Activated T-cell treated with anti-CD3 and anti-CD28 coated beads for 1 hour (primary cell): ENCODE data around the gene L3MBTL1.

ENCODE experiments used
- DNase-seq: peaks from one replicate; pipeline ENCODE4 v3.0.0-alpha.2; 2020; ENCODE audit warnings: low read depth

L3MBTL1 gene

GRCh38 chr20:43506238-43506637, 1.3 kb upstream of the L3MBTL1 start:
- DNase-seq: no peak

DNA sequence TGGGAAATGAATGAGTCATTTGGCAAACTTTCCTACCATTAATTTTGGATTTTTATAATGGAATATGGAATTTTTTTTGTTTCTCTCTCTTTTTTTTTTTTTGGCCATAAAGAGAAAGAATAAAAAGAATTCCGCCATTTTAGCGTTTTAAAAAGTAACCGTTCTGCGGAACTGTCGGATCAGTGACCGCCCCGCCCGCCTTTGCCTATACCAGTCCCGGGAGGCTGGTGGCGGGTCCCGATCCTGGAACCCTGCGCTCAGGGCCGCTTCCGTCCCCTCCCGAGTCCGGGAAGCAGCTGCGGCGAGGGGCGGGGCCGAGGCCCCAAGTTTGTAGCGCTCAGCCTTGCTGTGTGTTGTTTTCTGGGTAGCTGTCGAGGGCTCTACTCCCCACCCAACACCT, 609 bp downstream of the L3MBTL1 start:
- no peak for DNase-seq

DNA sequence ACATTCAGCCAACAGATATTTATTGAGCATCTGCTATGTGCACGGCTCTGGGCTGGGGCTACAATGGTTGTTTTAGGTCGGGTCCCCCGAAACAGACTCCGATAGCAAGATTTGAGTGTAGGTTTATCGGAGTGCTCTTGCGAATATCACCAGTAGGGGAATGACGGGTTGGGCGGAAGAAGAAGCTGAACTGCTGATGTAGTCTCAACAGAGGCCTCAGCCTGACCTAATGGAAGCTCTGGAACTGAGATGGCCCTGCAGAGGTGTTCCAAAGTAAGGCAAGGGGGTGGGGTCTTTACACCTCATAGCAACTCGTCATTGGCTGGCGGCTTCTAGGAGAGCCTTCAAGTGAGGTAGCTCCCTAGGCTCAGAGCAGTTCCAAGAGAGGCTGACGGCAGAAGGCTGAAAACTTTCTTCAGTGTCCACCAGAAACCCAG, 1.1 kb downstream of the L3MBTL1 start:
- no peak for DNase-seq

DNA sequence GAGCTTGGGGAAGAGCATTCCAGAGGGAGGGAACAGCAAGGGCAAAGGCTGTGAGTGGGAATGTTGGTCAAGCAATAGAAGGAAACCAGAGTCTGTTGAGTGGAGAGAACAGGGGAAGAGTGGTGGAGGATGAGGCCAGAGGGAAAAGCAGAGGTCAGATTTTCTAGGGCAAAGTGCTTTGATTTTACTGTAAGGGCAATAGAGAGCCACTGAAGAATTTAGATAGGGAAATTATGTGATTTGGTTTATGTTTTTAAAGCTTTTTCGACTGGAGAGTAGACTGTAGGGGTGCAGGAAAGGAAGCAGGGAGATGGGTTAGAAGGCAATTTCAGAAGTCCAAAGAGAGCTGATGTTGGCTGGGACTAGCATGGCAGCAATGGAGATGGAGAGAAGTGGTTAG, 4.4 kb downstream of the L3MBTL1 start:
- DNase-seq: no peak

DNA sequence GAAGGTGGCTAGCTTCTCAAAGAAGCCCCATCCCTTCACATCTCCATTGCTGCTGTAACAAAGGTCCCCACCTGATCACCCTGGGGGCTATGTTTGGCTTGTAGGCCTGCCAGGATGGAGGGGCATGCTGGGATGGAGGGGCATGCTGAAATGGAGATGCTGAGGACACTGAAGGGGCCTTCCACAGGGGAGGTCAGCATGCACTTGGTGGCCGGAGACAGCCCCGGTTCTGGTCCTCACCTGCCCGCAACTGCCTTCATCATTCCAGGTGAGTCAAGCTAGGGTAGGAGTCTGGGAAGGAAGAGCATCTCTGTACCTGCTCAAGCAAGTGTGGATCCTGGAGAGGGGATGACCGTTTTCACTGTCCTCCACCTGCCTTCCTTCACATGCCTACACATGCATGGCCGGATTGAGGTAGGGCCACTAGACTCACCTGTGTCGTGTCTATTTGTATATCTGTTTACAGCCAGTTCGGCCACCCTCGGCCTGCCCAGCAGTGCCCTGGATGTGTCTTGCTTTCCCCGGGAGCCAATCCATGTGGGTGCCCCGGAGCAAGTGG, 6.0 kb downstream of the L3MBTL1 start:
- DNase-seq: no peak

- peak; percentile 81 for DNase-seq
Measured at GRCh38 chr20:43513931-43514647, 6.6 kb downstream of the L3MBTL1 start.

- no peak for DNase-seq
Measured at GRCh38 chr20:43514648-43514999, 7.1 kb downstream of the L3MBTL1 start.

DNA sequence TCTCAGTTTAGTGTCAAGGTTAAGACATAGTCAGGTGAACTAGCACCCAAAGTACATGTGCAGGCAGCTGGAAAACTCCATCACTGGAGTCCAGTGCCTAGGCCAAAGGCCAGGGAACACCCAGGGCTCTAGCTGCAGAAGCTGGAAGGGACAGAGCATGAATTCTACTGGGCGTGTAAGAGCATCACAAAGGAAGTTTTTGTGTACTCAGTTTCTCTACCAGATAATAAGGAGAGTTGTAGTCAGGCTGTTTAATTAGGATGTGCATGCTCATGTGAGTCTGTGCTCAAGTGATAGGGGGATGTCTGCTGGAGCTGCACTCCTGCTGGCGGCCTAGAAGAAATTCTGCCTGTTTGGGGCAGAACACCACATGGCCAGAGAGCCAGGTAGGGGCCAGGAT, 8.1 kb downstream of the L3MBTL1 start:
- DNase-seq: no peak

DNA sequence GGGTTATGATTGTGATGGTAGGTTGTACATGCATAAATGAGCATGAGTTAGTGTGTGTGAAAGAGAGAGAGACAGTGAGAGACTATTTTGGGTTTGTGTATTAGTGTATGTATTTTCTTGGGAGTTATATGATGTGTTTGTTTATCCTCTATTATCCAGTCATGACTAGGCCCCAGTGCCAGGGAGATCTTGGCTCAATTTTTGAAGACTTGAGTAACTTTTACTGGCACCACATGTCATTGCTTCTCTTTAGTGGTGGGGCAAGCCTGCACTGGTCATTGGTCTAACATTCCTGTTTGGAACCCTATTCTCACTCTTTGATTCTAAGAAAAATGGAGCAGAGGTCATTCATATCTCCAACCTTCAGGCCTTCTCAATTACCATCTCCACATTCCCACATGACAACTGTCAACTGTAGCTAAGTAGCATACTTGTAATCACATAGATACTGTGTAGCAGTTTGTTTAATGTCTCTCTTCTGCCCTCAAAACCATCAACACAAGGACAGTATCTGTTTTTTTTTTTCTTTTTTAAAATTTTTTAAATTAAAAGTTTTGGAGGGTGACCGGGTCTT, 8.8 kb downstream of the L3MBTL1 start:
- no peak for DNase-seq

DNA sequence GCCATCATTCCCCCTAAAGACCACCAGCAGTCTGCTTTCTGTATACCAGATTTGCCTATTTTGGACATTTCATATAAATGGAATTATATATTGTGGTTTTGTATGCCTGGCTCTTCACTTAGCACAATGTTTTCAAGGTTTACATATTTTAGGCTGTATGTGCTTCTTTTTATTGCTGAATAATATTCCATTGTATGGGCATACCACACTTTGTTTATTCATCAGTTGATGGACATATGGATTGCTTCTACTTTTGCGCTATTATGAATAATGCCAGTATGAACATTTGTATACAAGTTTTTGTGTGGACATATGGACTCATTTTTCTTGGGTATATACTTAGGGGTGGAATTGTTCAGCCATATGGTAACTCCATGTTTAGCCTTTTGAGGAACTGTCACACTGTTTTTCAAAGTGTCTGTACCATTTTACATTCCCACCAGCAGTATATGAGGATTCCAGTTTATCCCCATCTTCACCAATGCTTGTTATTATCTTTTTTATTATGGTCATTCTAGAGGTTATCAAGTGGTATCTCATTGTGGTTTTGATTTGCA, 12.7 kb downstream of the L3MBTL1 start:
- no peak for DNase-seq

- DNase-seq: no peak
Measured at GRCh38 chr20:43525021-43525420, 17.5 kb downstream of the L3MBTL1 start.

DNA sequence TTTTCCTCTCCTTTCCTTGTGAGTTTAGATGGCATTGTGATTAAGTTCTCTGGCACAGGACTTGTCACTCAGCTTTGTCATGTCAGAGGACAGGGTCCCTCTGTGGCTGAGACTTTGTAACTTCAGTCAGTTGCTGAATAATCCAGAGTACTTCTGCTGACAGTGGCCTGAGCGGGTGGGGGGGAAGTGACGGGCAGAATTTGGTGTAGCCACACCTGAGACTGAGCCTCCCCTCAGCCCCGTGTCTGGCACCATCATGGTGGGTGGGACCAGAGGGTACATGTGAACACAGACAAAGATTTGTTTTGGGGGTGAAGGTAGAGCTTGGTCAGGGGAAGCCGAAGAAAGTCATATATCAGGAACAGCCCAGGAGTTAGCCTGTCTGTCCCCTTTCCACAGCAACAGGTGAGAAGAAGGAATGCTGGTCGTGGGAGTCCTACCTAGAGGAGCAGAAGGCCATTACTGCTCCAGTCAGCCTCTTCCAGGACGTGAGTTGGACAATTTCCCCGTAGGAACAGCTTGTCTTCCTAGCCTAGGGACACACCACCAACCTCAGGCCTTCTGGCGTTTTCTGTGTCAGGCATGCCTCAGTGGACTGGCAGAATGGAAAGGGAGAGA, 20.9 kb downstream of the L3MBTL1 start:
- DNase-seq: no peak

DNA sequence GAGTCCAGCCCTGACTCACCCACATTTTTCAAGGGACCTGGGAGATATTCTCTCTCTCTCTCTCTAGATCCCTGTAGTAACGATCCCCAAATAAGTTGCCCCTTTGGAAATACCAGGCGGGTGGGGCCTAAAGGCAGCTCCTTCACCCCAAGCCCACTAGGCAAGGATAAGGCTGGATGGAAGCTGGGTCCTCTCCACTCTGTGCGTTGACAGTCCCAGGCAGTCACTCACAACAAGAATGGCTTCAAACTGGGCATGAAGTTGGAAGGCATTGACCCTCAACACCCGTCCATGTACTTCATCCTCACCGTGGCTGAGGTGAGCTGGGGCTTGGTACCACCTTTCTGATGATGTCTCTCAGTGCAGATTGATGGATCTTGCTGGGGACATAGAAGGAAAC, 21.6 kb downstream of the L3MBTL1 start:
- no peak for DNase-seq

DNA sequence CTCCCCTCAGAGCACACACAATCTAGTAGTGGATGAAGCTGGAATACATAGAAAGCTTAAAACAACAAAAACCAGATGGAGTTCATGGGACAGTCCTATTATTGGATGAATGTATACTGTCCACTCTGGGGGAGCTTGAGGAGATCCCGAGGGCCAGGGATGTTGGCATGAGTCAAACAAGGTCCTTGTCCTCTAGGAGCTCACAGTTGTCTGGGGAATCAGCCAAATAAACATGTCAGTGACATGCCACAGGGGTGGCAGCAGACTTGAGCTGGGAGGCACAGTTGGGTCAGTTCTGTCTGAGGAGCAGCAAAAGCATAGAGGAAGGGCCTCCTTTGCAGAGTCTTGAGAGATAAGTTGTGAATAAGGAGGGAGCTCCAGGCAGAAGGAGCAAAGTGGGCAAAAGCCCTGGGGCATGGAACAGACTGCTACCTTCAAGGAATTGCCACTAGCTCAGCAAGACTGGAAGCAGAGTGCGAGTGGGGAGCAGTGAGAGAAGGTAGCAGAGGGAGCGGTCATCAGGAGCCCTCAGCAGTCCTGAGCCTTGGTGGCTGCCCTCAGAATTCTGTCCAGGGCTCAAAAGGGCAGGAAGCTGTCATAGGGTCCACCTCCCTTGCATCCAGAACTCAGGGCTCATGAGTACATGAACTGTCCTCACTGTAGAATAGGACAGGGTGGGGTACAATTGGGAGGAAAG, 22.1 kb downstream of the L3MBTL1 start:
- no peak for DNase-seq

- DNase-seq: no peak
Measured at GRCh38 chr20:43530321-43531090, 23.0 kb downstream of the L3MBTL1 start.

- no peak for DNase-seq
Measured at GRCh38 chr20:43531091-43531443, 23.6 kb downstream of the L3MBTL1 start.

- DNase-seq: no peak
Measured at GRCh38 chr20:43532416-43533055, 25.0 kb downstream of the L3MBTL1 start.

- DNase-seq: no peak
Measured at GRCh38 chr20:43533060-43533459, 25.6 kb downstream of the L3MBTL1 start.

GRCh38 chr20:43534016-43534415, 26.5 kb downstream of the L3MBTL1 start:
- DNase-seq: no peak

- no peak for DNase-seq
Measured at GRCh38 chr20:43534791-43535350, 27.4 kb downstream of the L3MBTL1 start.
